ENCODE data around the gene RHOU. TPM values are rescaled to one million over a fixed set of nuclear protein-coding genes. Genes with fewer than 3 reads are reported as not detected.
A peak's percentile ranks its signal among the peaks of the same experiment; 100 is the strongest.

Gene RHOU
- total and polyA plus RNA-seq, 2 of the 13 experiments (the other 11 are each of a cell fraction or from before 2014, with no cell fraction given), result 11.9 to 18.5 TPM

- TF ChIP-seq TGIF2 (CRISPR knock-in tag; IDR thresholded peaks at IDR 0.05) (0 out of 2 replicates have a peak, but pooled peaks have one; percentile 27), ZNF550 (CRISPR knock-in tag; IDR thresholded peaks at IDR 0.05; ENCODE audit: borderline replicate concordance) (no peak), ISX (CRISPR knock-in tag; conservative IDR thresholded peaks at IDR 0.05) (no peak), ZNF639 (CRISPR knock-in tag; conservative IDR thresholded peaks at IDR 0.05) (no peak), KMT2B (CRISPR knock-in tag; IDR thresholded peaks at IDR 0.05) (no peak), GATA4 (IDR thresholded peaks at IDR 0.05; ENCODE audit: borderline replicate concordance, low read depth) (no peak), ZSCAN21 (CRISPR knock-in tag; IDR thresholded peaks at IDR 0.05; ENCODE audit: borderline replicate concordance) (no peak), PAF1 (CRISPR knock-in tag; IDR thresholded peaks at IDR 0.05) (no peak), PPARG (CRISPR knock-in tag; conservative IDR thresholded peaks at IDR 0.05) (no peak), ZNF335 (CRISPR knock-in tag; IDR thresholded peaks at IDR 0.05) (no peak), ZNF329 (CRISPR knock-in tag; IDR thresholded peaks at IDR 0.05; ENCODE audit: low read depth) (peak; percentile 36; the same call in 1 of the 2 replicates), HDAC2 (CRISPR knock-in tag; IDR thresholded peaks at IDR 0.05) (no peak), AKNA (CRISPR knock-in tag; IDR thresholded peaks at IDR 0.05; ENCODE audit: borderline replicate concordance) (no peak), ASH2L (IDR thresholded peaks at IDR 0.05; ENCODE audit: insufficient read length, low read depth, low read length) (no peak), SRSF1 (optimal IDR thresholded peaks at IDR 0.05; ENCODE audit: low read depth, low read length) (peak; percentile 52), ZBTB2 (CRISPR knock-in tag; IDR thresholded peaks at IDR 0.05; ENCODE audit: low read depth) (no peak; the same call in 1 of the 2 replicates), SOX6 (IDR thresholded peaks at IDR 0.05) (no peak), SOX6 (CRISPR knock-in tag; IDR thresholded peaks at IDR 0.05) (peak; percentile 29; the same call in 1 of the 2 replicates), ARNTL (CRISPR knock-in tag; IDR thresholded peaks at IDR 0.05) (no peak), ZNF446 (CRISPR knock-in tag; IDR thresholded peaks at IDR 0.05) (no peak), MXD1 (CRISPR knock-in tag; IDR thresholded peaks at IDR 0.05) (peak; percentile 54; the same call in 1 of the 2 replicates), SMARCC2 (IDR thresholded peaks at IDR 0.05) (no peak)
Observed at GRCh38 chr1:228734881-228735801, at the start of gene RHOU (continued).

Data from HepG2 (cell line).